Mesenchymal stem cell (in vitro differentiated cells and primary cell): ENCODE measurements around the gene TUT1.
A peak's percentile ranks its signal among the peaks of the same experiment; 100 is the strongest.
"Not testable (repeated sequence)": the region's sequence is repeated elsewhere in the genome, so short reads cannot be mapped to it uniquely, and the experiment has no call there.

ENCODE experiments used
- DNase-seq: peaks from one replicate; pipeline ENCODE4 v3.0.0-alpha.2; 2013
- H2AFZ ChIP-seq: one replicate; pipeline ENCODE4 v1.6.1; 2013; ENCODE audit warnings: low read depth, mild to moderate bottlenecking, control low read depth, inconsistent platforms, low read length, moderate library complexity
- H2AK5ac ChIP-seq: 2 replicates; pipeline ENCODE4 v1.6.1; 2013; ENCODE audit warnings: low read length, moderate library complexity, mild to moderate bottlenecking, inconsistent platforms; ENCODE audit not compliant: severe bottlenecking
- H2BK120ac ChIP-seq: one replicate; pipeline ENCODE4 v1.6.1; 2013; ENCODE audit warnings: low read depth, mild to moderate bottlenecking, inconsistent platforms, low read length, moderate library complexity
- H2BK12ac ChIP-seq, 2 experiments: one replicate each; pipeline ENCODE4 v1.6.1; 2013; ENCODE audit warnings: inconsistent platforms in 2 of 2, low read length in 2 of 2, mild to moderate bottlenecking in 2 of 2, moderate library complexity in 2 of 2, control low read depth in 1 of 2
- H2BK15ac ChIP-seq: one replicate; pipeline ENCODE4 v1.6.1; 2013; ENCODE audit warnings: mild to moderate bottlenecking, low read depth, inconsistent platforms; ENCODE audit not compliant: poor library complexity, severe bottlenecking
- H2BK5ac ChIP-seq: 2 replicates; pipeline ENCODE4 v1.6.1; 2013; ENCODE audit warnings: low read depth, mild to moderate bottlenecking, low read length, control low read depth, inconsistent platforms; ENCODE audit not compliant: poor library complexity, severe bottlenecking
- H3K14ac ChIP-seq, 2 experiments: one replicate each; pipeline ENCODE4 v1.6.1; 2013; ENCODE audit warnings: inconsistent platforms in 2 of 2, low read length in 2 of 2, control low read depth in 1 of 2, mild to moderate bottlenecking in 1 of 2, moderate library complexity in 1 of 2
- H3K18ac ChIP-seq, 2 experiments: one replicate each; pipeline ENCODE4 v1.6.1; 2013; ENCODE audit warnings: inconsistent platforms in 2 of 2, low read length in 2 of 2, control low read depth in 1 of 2, low read depth in 1 of 2, mild to moderate bottlenecking in 1 of 2
- H3K23ac ChIP-seq, 2 experiments: one replicate each; pipeline ENCODE4 v1.6.1; 2013; ENCODE audit warnings: inconsistent platforms in 2 of 2, low read length in 2 of 2, mild to moderate bottlenecking in 2 of 2, moderate library complexity in 2 of 2, control low read depth in 1 of 2
- H3K27ac ChIP-seq: 2 replicates; pipeline ENCODE4 v1.5.1; 2013; ENCODE audit warnings: mild to moderate bottlenecking, moderate library complexity, low read length, control low read depth, inconsistent platforms; ENCODE audit not compliant: poor library complexity, severe bottlenecking
- H3K27me3 ChIP-seq, 2 experiments: 2 replicates each; pipeline versions ENCODE4 v1.6.1 to v1.7.0; 2013; ENCODE audit warnings: low read length in 2 of 2, mild to moderate bottlenecking in 2 of 2, moderate library complexity in 2 of 2, control low read depth in 1 of 2, inconsistent platforms in 1 of 2; ENCODE audit not compliant: control insufficient read depth in 1 of 2, insufficient read depth in 1 of 2
- H3K36me3 ChIP-seq, 2 experiments: 2 replicates each; pipeline versions ENCODE4 v1.6.1 to v1.7.0; 2013; ENCODE audit warnings: low read length in 2 of 2, control low read depth in 1 of 2, inconsistent platforms in 1 of 2, low read depth in 1 of 2, mild to moderate bottlenecking in 1 of 2; ENCODE audit not compliant: insufficient read depth in 2 of 2, control insufficient read depth in 1 of 2
- H3K4ac ChIP-seq, 2 experiments: one replicate each; pipeline ENCODE4 v1.6.1; 2013; ENCODE audit warnings: inconsistent platforms in 2 of 2, low read length in 2 of 2, mild to moderate bottlenecking in 2 of 2, moderate library complexity in 2 of 2, control low read depth in 1 of 2, low read depth in 1 of 2
- H3K4me1 ChIP-seq: 2 replicates; pipeline ENCODE4 v1.6.1; 2013; ENCODE audit warnings: low read depth, low read length, control low read depth; ENCODE audit not compliant: control insufficient read depth, insufficient read depth
- H3K4me2 ChIP-seq: 2 replicates; pipeline ENCODE4 v1.6.1; 2013; ENCODE audit warnings: low read length, mild to moderate bottlenecking, inconsistent platforms; ENCODE audit not compliant: poor library complexity, severe bottlenecking
- H3K4me3 ChIP-seq, 2 experiments: 2 replicates each; pipeline versions ENCODE4 v1.5.1 to v1.7.0; 2013; ENCODE audit warnings: low read length in 2 of 2, mild to moderate bottlenecking in 2 of 2, control low read depth in 1 of 2, low read depth in 1 of 2; ENCODE audit not compliant: insufficient read depth in 1 of 2
- H3K79me1 ChIP-seq: replicated peaks from 2 replicates; pipeline ENCODE4 v1.6.1; 2013; ENCODE audit warnings: mild to moderate bottlenecking, control low read depth, low read length, inconsistent platforms; ENCODE audit not compliant: poor library complexity, severe bottlenecking
- H3K9ac ChIP-seq: 2 replicates; pipeline ENCODE4 v1.7.0; 2013; ENCODE audit warnings: mild to moderate bottlenecking, low read length, moderate library complexity
- H3K9me3 ChIP-seq: 2 replicates; pipeline ENCODE4 v1.7.0; 2013; ENCODE audit warnings: mild to moderate bottlenecking, low read length; ENCODE audit not compliant: control insufficient read depth
- H4K8ac ChIP-seq: one replicate; pipeline ENCODE4 v1.6.1; 2013; ENCODE audit warnings: inconsistent platforms, mild to moderate bottlenecking, low read length, moderate library complexity
- H4K91ac ChIP-seq: one replicate; pipeline ENCODE4 v1.6.1; 2013; ENCODE audit warnings: mild to moderate bottlenecking, low read length, inconsistent platforms
- WGBS: methylation state at CpG from one replicate; pipeline ENCODE4 v1.1.7; 2013; ENCODE audit warnings: mixed read lengths; 5-methylcytosine and 5-hydroxymethylcytosine counted together

TUT1 gene

DNA sequence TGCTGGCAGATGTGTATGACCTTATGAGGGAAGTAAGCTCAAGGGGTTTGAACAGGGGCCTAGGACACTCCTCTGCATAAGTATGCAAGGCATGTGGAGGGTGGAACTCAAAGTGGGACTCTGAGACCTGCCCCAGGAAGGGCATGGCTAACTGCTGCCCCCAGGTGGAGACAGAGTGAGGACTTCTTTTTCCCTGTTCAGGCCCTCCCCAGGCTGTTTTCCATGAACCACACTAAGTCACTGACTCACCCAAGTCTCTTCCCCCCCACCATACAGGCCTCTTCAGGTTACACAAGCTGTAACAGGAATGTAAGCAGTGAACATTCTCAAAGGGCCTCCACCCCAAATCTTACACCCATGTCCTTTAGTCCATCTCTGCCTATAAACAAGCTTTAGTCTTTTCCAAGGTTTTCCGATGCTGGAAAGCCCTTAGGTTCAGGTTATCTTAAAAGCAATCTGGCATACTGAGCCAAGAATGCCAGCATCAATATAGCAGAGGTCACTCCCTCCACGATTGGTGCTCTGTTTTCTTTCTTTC, 30.7 kb downstream of the TUT1 start:
- Histone ChIP-seq H3K27ac (peak overlapping the region; percentile 85), H2AK5ac (peak overlapping the region; percentile 67), H3K9me3 (no peaks in the 10 kb centered on the region), H4K91ac (no peak overlapping the region), H2BK15ac (no peak overlapping the region), H3K4me3 (no peak overlapping the region), H3K4me1 (peaks cover 34% of the 10 kb centered on the region), H3K36me3 (peaks cover 52 to 60% of the 10 kb centered on the region in 2 experiments), H3K9ac (peak overlapping the region; percentile 81), H2AFZ (no peak overlapping the region), H2BK12ac (no peak overlapping the region), H3K23ac (no peak overlapping the region), H3K18ac (no peak overlapping the region), H3K79me1 (peaks cover 1% of the 10 kb centered on the region), H4K8ac (no peak overlapping the region), H3K27me3 (no peaks in the 10 kb centered on the region), H2BK5ac (no peak overlapping the region), H2BK120ac (no peak overlapping the region), H3K4ac (no peak overlapping the region), H3K4me2 (no peak overlapping the region), H3K14ac (no peak overlapping the region)
- peak; percentile 97 for DNase-seq
- 2% methylated on average over 2 of the region's 2 CpGs for WGBS

GRCh38 chr11:62559626-62560025, 31.7 kb downstream of the TUT1 start:
- H3K4me1 ChIP-seq: peaks cover 44% of the 10 kb centered on the region
- not testable (repeated sequence) for H3K14ac ChIP-seq, H2BK120ac ChIP-seq, H2BK5ac ChIP-seq, H2BK12ac ChIP-seq, H4K8ac ChIP-seq, H3K23ac ChIP-seq, H3K4me3 ChIP-seq, H3K4me2 ChIP-seq, H3K27me3 ChIP-seq, H3K9me3 ChIP-seq, H2AFZ ChIP-seq, H2BK15ac ChIP-seq, H3K4ac ChIP-seq, DNase-seq, H4K91ac ChIP-seq, H3K79me1 ChIP-seq, H3K18ac ChIP-seq
- H3K9ac ChIP-seq: peak overlapping the region; percentile 61
- peaks cover 46 to 51% of the 10 kb centered on the region in 2 experiments for H3K36me3 ChIP-seq
- peak overlapping the region; percentile 50 for H2AK5ac ChIP-seq
- H3K27ac ChIP-seq: peak overlapping the region; percentile 78
- WGBS: 75% methylated on average over 5 of the region's 5 CpGs

DNA sequence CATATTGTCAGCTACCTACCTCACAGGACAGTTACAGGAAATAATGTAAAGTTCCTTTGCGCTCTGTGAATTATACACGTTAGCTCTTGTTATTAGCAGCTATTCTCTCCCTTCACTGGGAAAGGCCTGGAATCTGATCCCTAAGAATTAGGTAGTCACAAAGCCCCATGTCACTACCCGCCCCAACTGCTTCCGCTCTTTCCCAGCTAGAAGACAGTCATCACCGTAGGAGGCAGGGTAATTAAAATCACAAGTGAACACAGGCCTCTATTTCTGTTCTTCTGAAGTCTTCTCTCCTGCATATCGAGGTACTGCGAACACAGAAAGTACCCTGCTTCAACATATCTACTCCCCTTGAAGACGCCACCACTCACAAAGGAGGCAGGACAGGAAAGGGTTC, 32.1 kb downstream of the TUT1 start:
- no peak overlapping the region for H2BK12ac ChIP-seq
- peak overlapping the region; percentile 61 for H3K9ac ChIP-seq
- no peak overlapping the region for H2AFZ ChIP-seq
- no peak overlapping the region for H3K14ac ChIP-seq
- H3K4me2 ChIP-seq: no peak overlapping the region
- peaks cover 42 to 51% of the 10 kb centered on the region in 2 experiments for H3K36me3 ChIP-seq
- H2BK15ac ChIP-seq: no peak overlapping the region
- H2AK5ac ChIP-seq: no peak overlapping the region
- peaks cover 48% of the 10 kb centered on the region for H3K4me1 ChIP-seq
- H3K9me3 ChIP-seq: no peaks in the 10 kb centered on the region
- no peak overlapping the region for H4K91ac ChIP-seq
- H3K79me1 ChIP-seq: peaks cover 1% of the 10 kb centered on the region
- no peak for DNase-seq
- peak overlapping the region; percentile 78 for H3K27ac ChIP-seq
- H3K4ac ChIP-seq: no peak overlapping the region
- H2BK120ac ChIP-seq: no peak overlapping the region
- H3K4me3 ChIP-seq: no peak overlapping the region
- no peak overlapping the region for H3K18ac ChIP-seq
- H4K8ac ChIP-seq: no peak overlapping the region
- H2BK5ac ChIP-seq: no peak overlapping the region
- no peak overlapping the region for H3K23ac ChIP-seq
- WGBS: 93% methylated on average over 8 of the region's 8 CpGs
- no peaks in the 10 kb centered on the region for H3K27me3 ChIP-seq

- no peak overlapping the region for H3K4ac ChIP-seq
- peak overlapping the region in 1 of 2 experiments; percentile 49 for H2BK12ac ChIP-seq
- H3K27ac ChIP-seq: peak overlapping the region; percentile 78
- H4K8ac ChIP-seq: no peak overlapping the region
- no peak overlapping the region for H3K9ac ChIP-seq
- no peak overlapping the region for H3K18ac ChIP-seq
- no peak overlapping the region for H3K4me2 ChIP-seq
- H3K4me1 ChIP-seq: peaks cover 50% of the 10 kb centered on the region
- peak overlapping the region; percentile 8 for H4K91ac ChIP-seq
- no peak for DNase-seq
- no peaks in the 10 kb centered on the region for H3K27me3 ChIP-seq
- H3K36me3 ChIP-seq: peaks cover 37 to 48% of the 10 kb centered on the region in 2 experiments
- H3K4me3 ChIP-seq: no peak overlapping the region
- no peak overlapping the region for H2BK15ac ChIP-seq
- peaks cover 1% of the 10 kb centered on the region for H3K79me1 ChIP-seq
- H2BK5ac ChIP-seq: no peak overlapping the region
- H2BK120ac ChIP-seq: no peak overlapping the region
- H2AFZ ChIP-seq: no peak overlapping the region
- H2AK5ac ChIP-seq: no peak overlapping the region
- WGBS: 97% methylated on average over 3 of the region's 9 CpGs
- no peak overlapping the region for H3K14ac ChIP-seq
- H3K9me3 ChIP-seq: no peaks in the 10 kb centered on the region
- no peak overlapping the region for H3K23ac ChIP-seq
These were observed 32.7 kb downstream of the TUT1 start for GRCh38 chr11:62558669-62559068.
